GM12873 (cell line): Measurements from ENCODE around the gene CHST1.
A peak's percentile ranks its signal among the peaks of the same experiment; 100 is the strongest.

ENCODE experiments used
- TF ChIP-seq, protein P1 (sequence below): IDR thresholded peaks from 2 replicates; pipeline ENCODE4 v1.5.1; 2012; ENCODE audit warnings: low read depth, mild to moderate bottlenecking, moderate library complexity, low read length, control low read depth; ENCODE audit not compliant: insufficient read depth; ENCODE audit errors: missing control alignments

CHST1 gene

DNA sequence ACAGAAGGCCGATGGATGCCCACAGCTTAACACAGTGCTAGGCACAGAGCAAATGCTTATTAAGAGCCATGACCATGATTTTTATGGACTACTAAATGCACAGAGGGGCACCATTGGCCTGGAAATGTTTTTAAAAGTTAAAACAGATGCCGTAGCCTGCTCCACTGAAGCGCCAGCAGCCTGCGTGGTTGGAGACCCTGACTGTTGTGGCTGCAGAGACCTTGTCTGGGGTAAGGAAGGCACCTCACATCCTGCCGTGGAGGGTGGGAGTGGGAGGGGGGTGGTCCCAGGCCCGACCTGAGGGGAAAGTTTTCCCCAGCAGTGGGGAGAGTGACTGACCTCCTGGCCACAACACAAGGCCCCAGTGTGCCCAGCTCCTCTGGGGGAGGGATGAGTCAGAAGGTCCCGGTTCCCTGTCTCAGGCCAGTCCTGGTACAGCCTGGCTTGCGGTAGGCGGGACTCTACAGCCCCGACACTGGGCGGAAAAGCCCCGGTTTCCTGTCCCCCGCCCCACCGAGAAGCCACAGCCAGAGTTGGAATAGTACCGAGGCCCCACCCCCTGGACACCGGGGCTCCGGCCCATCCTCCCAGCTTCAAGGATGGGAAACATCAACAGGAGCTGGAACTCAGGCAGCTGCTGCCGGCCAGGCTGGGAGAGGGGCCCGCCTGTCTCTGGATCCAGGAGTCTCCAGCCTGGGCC, 7.0 kb downstream of the CHST1 start:
- TF ChIP-seq, protein P1, sequence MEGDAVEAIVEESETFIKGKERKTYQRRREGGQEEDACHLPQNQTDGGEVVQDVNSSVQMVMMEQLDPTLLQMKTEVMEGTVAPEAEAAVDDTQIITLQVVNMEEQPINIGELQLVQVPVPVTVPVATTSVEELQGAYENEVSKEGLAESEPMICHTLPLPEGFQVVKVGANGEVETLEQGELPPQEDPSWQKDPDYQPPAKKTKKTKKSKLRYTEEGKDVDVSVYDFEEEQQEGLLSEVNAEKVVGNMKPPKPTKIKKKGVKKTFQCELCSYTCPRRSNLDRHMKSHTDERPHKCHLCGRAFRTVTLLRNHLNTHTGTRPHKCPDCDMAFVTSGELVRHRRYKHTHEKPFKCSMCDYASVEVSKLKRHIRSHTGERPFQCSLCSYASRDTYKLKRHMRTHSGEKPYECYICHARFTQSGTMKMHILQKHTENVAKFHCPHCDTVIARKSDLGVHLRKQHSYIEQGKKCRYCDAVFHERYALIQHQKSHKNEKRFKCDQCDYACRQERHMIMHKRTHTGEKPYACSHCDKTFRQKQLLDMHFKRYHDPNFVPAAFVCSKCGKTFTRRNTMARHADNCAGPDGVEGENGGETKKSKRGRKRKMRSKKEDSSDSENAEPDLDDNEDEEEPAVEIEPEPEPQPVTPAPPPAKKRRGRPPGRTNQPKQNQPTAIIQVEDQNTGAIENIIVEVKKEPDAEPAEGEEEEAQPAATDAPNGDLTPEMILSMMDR: no peak

DNA sequence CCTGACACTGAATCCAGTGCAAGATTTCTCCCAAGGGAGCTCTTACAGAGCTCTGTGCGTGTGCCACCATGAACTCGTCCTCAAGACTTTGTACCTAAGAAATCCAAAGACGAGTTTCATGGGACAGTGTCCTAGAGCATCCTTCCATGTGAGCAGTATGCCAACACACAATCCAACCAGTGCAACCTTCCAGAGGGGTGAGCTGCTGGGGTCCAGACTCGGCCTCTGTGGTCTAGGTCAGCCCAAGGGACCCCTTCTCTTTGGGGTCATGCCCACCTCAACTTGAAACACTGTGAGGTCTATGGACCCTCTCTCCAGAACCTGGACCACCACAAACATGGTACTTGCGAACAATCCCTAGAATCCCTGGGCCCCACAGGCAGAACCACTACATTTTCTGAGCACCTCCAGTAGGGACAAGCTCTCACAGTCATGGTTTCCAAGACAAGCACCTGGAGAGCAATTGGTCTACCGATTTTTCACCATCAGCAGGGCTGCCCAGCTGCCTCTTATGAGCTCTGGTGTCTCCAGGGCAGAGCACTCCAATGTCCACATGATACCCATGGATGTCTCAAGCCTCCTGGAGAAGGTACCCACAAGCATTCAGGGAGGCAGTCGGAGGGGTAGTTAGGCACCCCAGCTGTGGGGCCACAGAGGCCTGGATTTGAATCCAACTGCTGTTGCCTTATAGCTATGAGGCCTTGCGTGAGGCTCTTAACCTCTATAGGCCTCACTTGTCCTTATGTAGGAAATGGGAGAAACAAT, 7.7 kb downstream of the CHST1 start:
- TF ChIP-seq, protein P1: no peak

DNA sequence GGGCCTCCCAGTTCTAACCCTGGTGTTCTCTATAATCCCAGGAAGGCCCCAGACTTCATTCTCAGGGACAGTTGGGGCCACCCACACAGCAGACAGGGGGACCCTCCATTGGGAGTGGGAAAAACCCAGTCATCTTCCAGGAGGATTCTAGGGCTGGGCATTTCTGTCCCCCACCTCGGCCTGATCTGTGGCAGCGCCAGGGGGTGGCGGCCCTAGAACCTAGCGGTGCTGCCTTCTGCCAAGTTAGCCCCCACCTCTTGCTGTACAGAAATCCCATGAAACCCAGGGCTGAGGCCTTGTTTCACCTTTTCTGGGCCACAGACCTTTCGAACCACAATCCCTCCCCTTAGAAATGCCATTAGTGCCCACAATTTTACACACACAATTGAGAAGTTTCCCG, 9.6 kb downstream of the CHST1 start:
- TF ChIP-seq, protein P1: no peak

DNA sequence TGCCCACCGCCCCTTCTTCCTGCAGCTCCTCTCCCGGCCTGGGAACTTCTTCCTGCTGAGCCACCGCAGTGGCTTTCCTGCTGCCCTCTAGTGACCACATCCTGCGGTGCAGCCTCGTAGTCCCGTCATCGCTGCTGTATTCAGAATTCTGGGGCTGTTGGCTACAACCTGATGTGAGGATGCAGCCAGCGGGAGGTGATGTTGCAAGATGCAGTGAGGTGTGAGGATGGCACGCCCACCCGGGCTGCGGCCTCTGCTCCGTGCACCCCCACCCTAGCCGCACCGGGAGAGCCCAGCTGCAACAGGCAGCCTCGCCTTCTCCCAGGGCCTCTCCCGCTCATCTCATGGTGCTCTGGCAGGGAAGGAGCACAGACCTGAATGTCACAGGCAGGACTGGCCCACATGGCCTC, 10.1 kb downstream of the CHST1 start:
- TF ChIP-seq, protein P1: peak; percentile 95

DNA sequence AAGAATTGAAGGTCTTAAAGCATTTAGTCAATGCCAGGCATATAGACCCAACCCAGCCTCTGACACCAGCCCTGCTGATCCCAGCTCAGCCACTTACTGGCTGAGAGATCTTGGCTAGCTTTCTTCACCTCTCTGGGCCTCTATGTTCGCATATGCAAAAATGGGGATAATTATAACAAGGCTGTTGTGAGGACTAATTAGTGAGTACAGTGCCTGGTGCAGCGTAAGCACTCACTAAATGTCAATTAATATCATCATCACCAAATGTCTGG, 10.5 kb downstream of the CHST1 start:
- TF ChIP-seq, protein P1: no peak

DNA sequence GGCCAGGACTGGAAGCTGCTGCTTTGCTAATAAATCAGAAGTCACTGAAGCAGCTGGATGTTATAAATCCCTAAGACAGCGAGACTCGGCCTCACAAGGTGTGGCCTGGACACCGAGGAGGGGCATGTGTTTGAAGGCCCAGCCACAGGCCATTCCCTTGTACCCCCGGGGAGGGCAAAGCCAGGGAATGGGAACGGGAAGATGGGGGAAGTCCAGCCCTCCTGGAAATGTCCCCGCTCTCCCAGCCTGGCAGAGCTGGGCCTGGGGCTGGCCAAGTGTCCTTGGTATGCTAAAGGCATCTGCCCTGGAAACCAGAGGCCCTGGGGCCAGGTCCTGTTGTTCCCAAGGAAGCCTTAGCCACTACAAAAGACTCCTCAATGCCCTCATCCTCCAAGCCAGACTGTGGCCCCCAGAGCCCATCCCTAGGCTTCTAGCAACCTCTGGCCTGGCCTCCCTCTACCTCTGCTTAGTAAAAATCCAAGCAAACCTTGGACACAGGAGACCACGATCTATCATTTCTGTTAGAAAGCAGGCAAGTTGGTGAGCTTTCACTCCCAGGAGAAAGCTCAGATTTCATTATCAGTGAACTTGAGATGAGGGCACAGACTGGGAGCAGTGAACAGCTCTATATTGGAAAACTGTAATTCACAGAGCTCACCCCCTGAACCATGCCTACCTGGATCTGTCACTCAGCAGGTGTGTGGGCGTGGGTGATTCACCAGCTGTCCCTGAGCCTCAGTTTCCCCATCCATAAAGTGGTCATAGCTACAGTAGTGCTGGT, 11.0 kb downstream of the CHST1 start:
- TF ChIP-seq, protein P1: no peak

DNA sequence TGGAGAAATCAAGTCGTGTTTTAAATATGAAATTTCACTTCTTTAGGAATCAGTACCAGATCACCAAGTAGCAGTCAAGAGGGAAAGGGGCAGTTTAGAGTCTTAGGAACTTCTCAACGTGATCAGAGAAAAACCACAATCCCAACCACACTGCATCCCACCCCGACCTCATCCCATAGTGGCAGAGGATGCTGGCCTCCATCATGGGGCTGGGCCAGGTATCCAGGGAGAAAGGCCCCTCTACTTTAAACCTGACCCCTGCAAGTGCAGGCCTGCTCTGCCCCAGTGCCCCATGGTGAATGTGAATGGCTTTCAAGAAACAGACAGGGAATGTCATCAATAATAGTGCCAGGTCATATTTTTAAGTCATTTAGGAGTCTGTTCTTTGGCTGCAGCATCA, 12.1 kb downstream of the CHST1 start:
- TF ChIP-seq, protein P1: no peak
